H1 (cell line): ENCODE data around the gene NR1H2. TPM values are rescaled to one million over a fixed set of nuclear protein-coding genes. Genes with fewer than 3 reads are reported as not detected.

Source experiments
- CTCF ChIA-PET: fragments of 300-600 bp; sonication (Branson Sonifier 250); formaldehyde crosslinking; loops from one replicate; lab custom pipeline; 2021; ENCODE audit not compliant: partially characterized antibody; lab: Charles Lee
- POLR2A ChIA-PET: fragments of 300-600 bp; sonication (Branson Sonifier 250); formaldehyde crosslinking; loops from one replicate; lab custom pipeline; 2021; ENCODE audit warnings: inconsistent platforms; ENCODE audit not compliant: partially characterized antibody; lab: Charles Lee
- DNase-seq, 2 experiments: peaks; one replicate each; pipeline versions ENCODE4 v3.0.0 to v3.0.0-alpha.2; 2010 to 2022; ENCODE audit warnings: low spot score in 2 of 2, low read depth in 1 of 2, mixed read lengths in 1 of 2
- FAIRE-seq: peaks from 2 replicates; lab custom pipeline; 2011; peaks lifted over from hg19 to GRCh38; lab: Jason Lieb, UNC
- H2AFZ ChIP-seq: 2 replicates; pipeline ENCODE4 v1.8.1; 2012; ENCODE audit warnings: low read length, inconsistent platforms
- H2AK5ac ChIP-seq: 2 replicates; pipeline ENCODE4 v1.6.1; 2013; ENCODE audit warnings: low read depth, low read length
- H2BK120ac ChIP-seq: replicated peaks from 2 replicates; pipeline ENCODE3; 2013; ENCODE audit warnings: low read depth, low read length, inconsistent platforms
- H2BK12ac ChIP-seq: 2 replicates; pipeline ENCODE4 v1.6.1; 2013; ENCODE audit warnings: low read depth, low read length
- H2BK15ac ChIP-seq: 2 replicates; pipeline ENCODE4 v1.6.1; 2013; ENCODE audit warnings: low read length
- H2BK20ac ChIP-seq: 2 replicates; pipeline ENCODE4 v1.6.1; 2013; ENCODE audit warnings: low read length
- H2BK5ac ChIP-seq: 2 replicates; pipeline ENCODE4 v1.6.1; 2013; ENCODE audit warnings: low read depth, low read length
- H3K14ac ChIP-seq: 2 replicates; pipeline ENCODE4 v1.6.1; 2013; ENCODE audit warnings: inconsistent platforms; ENCODE audit not compliant: insufficient read length
- H3K18ac ChIP-seq: 2 replicates; pipeline ENCODE4 v1.6.1; 2013; ENCODE audit warnings: low read length; ENCODE audit errors: extremely low read depth
- H3K23ac ChIP-seq: 2 replicates; pipeline ENCODE4 v1.6.1; 2013; ENCODE audit warnings: inconsistent platforms; ENCODE audit not compliant: insufficient read length
- H3K23me2 ChIP-seq: 2 replicates; pipeline ENCODE4 v1.6.1; 2013; ENCODE audit warnings: low read depth, low read length
- H3K27ac ChIP-seq: 2 replicates; pipeline ENCODE4 v1.6.1; 2011; ENCODE audit warnings: low read depth, low read length, inconsistent platforms
- H3K27me3 ChIP-seq, 4 experiments: replicated peaks in 1 of 4; 1 replicate in 1 of 4; 2 replicates in 3 of 4; pipeline versions ENCODE4 v1.6.1 to v1.8.1; 2011 to 2013; ENCODE audit warnings: low read length in 3 of 4, mild to moderate bottlenecking in 3 of 4, inconsistent platforms in 2 of 4, mixed read lengths in 2 of 4, moderate library complexity in 1 of 4; ENCODE audit not compliant: control insufficient read depth in 3 of 4, insufficient read depth in 3 of 4; ENCODE audit errors: extremely low read depth in 1 of 4
- H3K36me3 ChIP-seq, 4 experiments: 2 replicates each; pipeline versions ENCODE4 v1.6.1 to v1.8.1; 2011 to 2013; ENCODE audit warnings: mild to moderate bottlenecking in 4 of 4, low read length in 3 of 4, moderate library complexity in 2 of 4, control low read depth in 1 of 4, inconsistent platforms in 1 of 4; ENCODE audit not compliant: insufficient read depth in 4 of 4, control insufficient read depth in 2 of 4
- H3K4ac ChIP-seq: replicated peaks from 2 replicates; pipeline ENCODE3; 2013; ENCODE audit warnings: low read length, low read depth, mixed read lengths, inconsistent platforms; ENCODE audit not compliant: insufficient read length
- H3K4me1 ChIP-seq, 4 experiments: replicated peaks in 1 of 4; 1 replicate in 1 of 4; 2 replicates in 3 of 4; pipeline versions ENCODE4 v1.6.1 to v1.8.1; 2011 to 2013; ENCODE audit warnings: low read length in 3 of 4, inconsistent platforms in 2 of 4, mixed read lengths in 1 of 4; ENCODE audit not compliant: insufficient read depth in 4 of 4, control insufficient read depth in 3 of 4
- H3K4me2 ChIP-seq, 2 experiments: 2 replicates each; pipeline versions ENCODE4 v1.6.1 to v1.8.1; 2011 to 2013; ENCODE audit warnings: low read depth in 2 of 2, low read length in 2 of 2, control low read depth in 1 of 2, inconsistent platforms in 1 of 2, mild to moderate bottlenecking in 1 of 2; ENCODE audit not compliant: insufficient read depth in 1 of 2
- H3K4me3 ChIP-seq, 4 experiments: fragments of 200-600, 300-600 bp in 1 of 4; sonication (generic), shearing (Covaris generic), sonication (Bioruptor Twin) in 1 of 4; 2 replicates each; pipeline versions ENCODE4 v1.5.1 to v1.8.1; 2011 to 2016; ENCODE audit warnings: low read length in 4 of 4, low read depth in 3 of 4, control low read depth in 2 of 4, inconsistent platforms in 2 of 4, mild to moderate bottlenecking in 2 of 4, mixed read lengths in 1 of 4, moderate library complexity in 1 of 4; ENCODE audit not compliant: insufficient read depth in 2 of 4; ENCODE audit errors: extremely low read depth in 1 of 4
- H3K56ac ChIP-seq: replicated peaks from 2 replicates; pipeline ENCODE3; 2013; ENCODE audit warnings: low read depth, mild to moderate bottlenecking, mixed read lengths, low read length, inconsistent platforms; ENCODE audit not compliant: insufficient read length
- H3K79me1 ChIP-seq: 2 replicates; pipeline ENCODE4 v1.6.1; 2013; ENCODE audit warnings: low read depth, low read length, control low read depth
- H3K79me2 ChIP-seq, 2 experiments: 2 replicates each; pipeline versions ENCODE4 v1.6.1 to v1.8.1; 2012 to 2013; ENCODE audit warnings: low read length in 2 of 2, mild to moderate bottlenecking in 2 of 2, inconsistent platforms in 1 of 2; ENCODE audit not compliant: insufficient read depth in 2 of 2, control insufficient read depth in 1 of 2
- H3K9ac ChIP-seq, 4 experiments: replicated peaks in 1 of 4; 1 replicate in 1 of 4; 2 replicates in 3 of 4; pipeline versions ENCODE4 v1.6.1 to v1.8.1; 2011 to 2013; ENCODE audit warnings: low read depth in 3 of 4, low read length in 3 of 4, control low read depth in 2 of 4, mild to moderate bottlenecking in 2 of 4, moderate library complexity in 2 of 4, inconsistent platforms in 1 of 4; ENCODE audit errors: extremely low read depth in 1 of 4
- H3K9me3 ChIP-seq, 2 experiments: 2 replicates each; pipeline versions ENCODE4 v1.6.1 to v1.8.1; 2012 to 2013; ENCODE audit warnings: mild to moderate bottlenecking in 2 of 2, moderate library complexity in 2 of 2, control low read depth in 1 of 2, inconsistent platforms in 1 of 2, low read depth in 1 of 2, low read length in 1 of 2, mixed read lengths in 1 of 2; ENCODE audit not compliant: insufficient read depth in 2 of 2
- H4K20me1 ChIP-seq, 2 experiments: replicated peaks in 1 of 2; 2 replicates each; pipeline versions ENCODE3 to v1.8.1; 2011 to 2013; ENCODE audit warnings: inconsistent platforms in 2 of 2, low read length in 2 of 2, mild to moderate bottlenecking in 1 of 2; ENCODE audit not compliant: insufficient read depth in 2 of 2, control insufficient read depth in 1 of 2
- H4K5ac ChIP-seq: 2 replicates; pipeline ENCODE4 v1.6.1; 2013; ENCODE audit warnings: low read length, low read depth, mixed read lengths, inconsistent platforms; ENCODE audit not compliant: insufficient read length
- H4K8ac ChIP-seq: 2 replicates; pipeline ENCODE4 v1.8.0; 2013; ENCODE audit warnings: mild to moderate bottlenecking, moderate library complexity, low read length, inconsistent platforms; ENCODE audit not compliant: insufficient read depth; ENCODE audit errors: extremely low read depth
- H4K91ac ChIP-seq: replicated peaks from 2 replicates; pipeline ENCODE3; 2013; ENCODE audit warnings: low read length, mixed read lengths, inconsistent platforms; ENCODE audit not compliant: insufficient read length
- WGBS, 2 experiments: shearing (Covaris generic) in 1 of 2; methylation state at CpG; one replicate each; pipeline versions ENCODE4 v1.1.6 to v1.1.7; 2013 to 2015; ENCODE audit warnings: low lambda C conversion rate in 2 of 2, mixed read lengths in 2 of 2, inconsistent platforms in 1 of 2, low coverage in 1 of 2, missing lambda C conversion rate in 1 of 2; ENCODE audit not compliant: insufficient replicate concordance in 2 of 2, insufficient coverage in 1 of 2, insufficient read length in 1 of 2; ENCODE audit errors: extremely low coverage in 1 of 2, missing lambda C conversion rate in 1 of 2; 5-methylcytosine and 5-hydroxymethylcytosine counted together
- polyA plus RNA-seq, 7 experiments: library from polyadenylated mRNA; depleted of rRNA in 3 of 7; stranded (reverse) in 5 of 7; unstranded in 2 of 7; fragments of >200 nt in 5 of 7; fragments of 200-250 nt in 2 of 7; gene quantifications; 1 replicate in 5 of 7; 2 replicates in 1 of 7; 4 replicates in 1 of 7; pipeline versions ENCODE4 v1.2.1 to v1.2.3, GENCODE V29; 2011 to 2013; ENCODE audit warnings: missing spikeins in 2 of 7, mixed read lengths in 2 of 7
- total RNA-seq: library from RNA; stranded (reverse); fragmentation: NEBNext Ultra II Directional; extraction: Animal tissue kit (Norgen Biotek cat#: 25700); gene quantifications from 2 replicates; pipeline ENCODE4 v1.2.1, GENCODE V29; 2021

Gene NR1H2
- total and polyA plus RNA-seq, 2 of the 8 experiments (the other 6 are each of a cell fraction or from before 2014, with no cell fraction given): 40.3 to 47.5 TPM

GRCh38 chr19:50359328-50359818 lies 16.9 kb upstream of the NR1H2 start:
- no peak overlapping the region for H2BK20ac ChIP-seq
- no peak overlapping the region for H3K18ac ChIP-seq
- no peak for DNase-seq
- H3K56ac ChIP-seq: no peak overlapping the region
- H4K8ac ChIP-seq: no peak overlapping the region
- 93% methylated on average over 11 of the region's 11 CpGs; no CpG with 5 or more reads in 1 of the 2 experiments for WGBS, 2 experiments
- no peak overlapping the region for H4K5ac ChIP-seq
- no peaks in the 10 kb centered on the region for H3K79me2 ChIP-seq
- no peak overlapping the region for H2BK12ac ChIP-seq
- CTCF ChIA-PET: interaction anchor here (0.9 to 1.3 kb wide), 3 partner anchors 10 to 127 kb away, joined by 3 to 5 read pairs (median 4); no protein-coding TSS in a partner anchor
- no peak overlapping the region for H3K27ac ChIP-seq
- H3K9ac ChIP-seq: no peak overlapping the region
- H3K79me1 ChIP-seq: no peaks in the 10 kb centered on the region
- no peak overlapping the region for H3K4me2 ChIP-seq
- H3K4me1 ChIP-seq: peaks cover 0 to 2% (median 0%) of the 10 kb centered on the region in 4 experiments; a peak in 2 of 7 replicates
- H2AFZ ChIP-seq: no peak overlapping the region
- H3K23ac ChIP-seq: no peak overlapping the region
- no peaks in the 10 kb centered on the region for H3K36me3 ChIP-seq
- no peak overlapping the region for H2BK120ac ChIP-seq
- POLR2A ChIA-PET: no interaction called here
- H3K27me3 ChIP-seq: peaks cover 0 to 4% (median 0%) of the 10 kb centered on the region in 4 experiments; a peak in 2 of 7 replicates
- H4K20me1 ChIP-seq: no peaks in the 10 kb centered on the region
- H3K4ac ChIP-seq: no peak overlapping the region
- H3K14ac ChIP-seq: no peak overlapping the region
- H4K91ac ChIP-seq: no peak overlapping the region
- no peak for FAIRE-seq
- H3K4me3 ChIP-seq: no peak overlapping the region
- no peak overlapping the region for H2AK5ac ChIP-seq
- no peaks in the 10 kb centered on the region for H3K9me3 ChIP-seq
- no peak overlapping the region for H2BK15ac ChIP-seq
- no peak overlapping the region for H2BK5ac ChIP-seq
- H3K23me2 ChIP-seq: no peaks in the 10 kb centered on the region
